A549 (cell line): ENCODE results near the gene THOC1.

ENCODE experiments used
- CBX8 ChIP-seq: fragments of 200-600 bp; sonication (generic); IDR thresholded peaks from 2 replicates; pipeline ENCODE4 v1.6.1; 2016
- CHD4 ChIP-seq: fragments of 200-600 bp; sonication (generic); IDR thresholded peaks from 2 replicates; pipeline ENCODE4 v1.6.1; 2016; ENCODE audit warnings: antibody characterized with exemption, mild to moderate bottlenecking, borderline replicate concordance
- CTCF ChIP-seq: fragments of >200 bp; sonication (Bioruptor Twin); formaldehyde crosslinking; IDR thresholded peaks from 3 replicates; pipeline ENCODE4 v1.5.1; 2016
- EHMT2 ChIP-seq: fragments of 200-600 bp; sonication (generic); IDR thresholded peaks from 2 replicates; pipeline ENCODE4 v1.6.1; 2016; ENCODE audit warnings: antibody characterized with exemption, low read depth, mild to moderate bottlenecking, moderate library complexity
- EP300 ChIP-seq, 2 experiments: fragments of >200 bp; sonication (Bioruptor Twin); formaldehyde crosslinking; IDR thresholded peaks; 2 replicates in 1 of 2; 3 replicates in 1 of 2; pipeline ENCODE4 v1.6.1; 2016 to 2017
- FOSB ChIP-seq: fragments of 250-450 bp; sonication (Bioruptor Pico); IDR thresholded peaks from 2 replicates; pipeline ENCODE4 v1.5.0; 2020; ENCODE audit warnings: mild to moderate bottlenecking, moderate library complexity
- GATA3 ChIP-seq: IDR thresholded peaks from 2 replicates; pipeline ENCODE4 v1.6.1; 2012; ENCODE audit warnings: borderline replicate concordance
- JUNB ChIP-seq: fragments of >200 bp; sonication (Bioruptor Twin); formaldehyde crosslinking; IDR thresholded peaks from 2 replicates; pipeline ENCODE4 v1.6.1; 2016
- MAZ ChIP-seq: fragments of 150-350 bp; IDR thresholded peaks from 2 replicates; pipeline ENCODE4 v1.6.1; 2014; ENCODE audit warnings: antibody characterized with exemption, low read depth, low read length, borderline replicate concordance
- POLR2A ChIP-seq: IDR thresholded peaks from 2 replicates; pipeline ENCODE4 v1.6.1; 2012; ENCODE audit warnings: mild to moderate bottlenecking, low read length
- RAD21 ChIP-seq, 2 experiments: fragments of >200 bp in 1 of 2; sonication (Bioruptor Twin) in 1 of 2; formaldehyde crosslinking in 1 of 2; IDR thresholded peaks in 1 of 2; conservative IDR thresholded peaks in 1 of 2; 2 replicates in 1 of 2; 3 replicates in 1 of 2; pipeline ENCODE4 v1.6.1; 2012 to 2018; ENCODE audit warnings: inconsistent platforms in 1 of 2
- REST ChIP-seq: fragments of 200-600 bp; sonication (generic); IDR thresholded peaks from 2 replicates; pipeline ENCODE4 v1.6.1; 2016; ENCODE audit warnings: antibody characterized with exemption, mild to moderate bottlenecking, moderate library complexity

- TF ChIP-seq POLR2A (no peak), REST (no peak), CHD4 (no peak), JUNB (no peak), CTCF (no peak), FOSB (CRISPR knock-in tag) (no peak), RAD21 (conservative IDR thresholded peaks at IDR 0.05 in 1 of 2, IDR thresholded peaks at IDR 0.05 in 1 of 2) (no peak), GATA3 (no peak), CBX8 (no peak), EP300 (IDR thresholded peaks at IDR 0.05) (no peak), EHMT2 (no peak), MAZ (no peak)
Observed at GRCh38 chr18:199214-199613, 68.6 kb downstream of the THOC1 start.
